ENCODE measurements around the gene VGLL1. TPM values are rescaled to one million over a fixed set of nuclear protein-coding genes. Genes with fewer than 3 reads are reported as not detected.

The VGLL1 gene
- total RNA-seq, 2 donors from 2014 or later: 3.7 to 5.0 TPM

DNA sequence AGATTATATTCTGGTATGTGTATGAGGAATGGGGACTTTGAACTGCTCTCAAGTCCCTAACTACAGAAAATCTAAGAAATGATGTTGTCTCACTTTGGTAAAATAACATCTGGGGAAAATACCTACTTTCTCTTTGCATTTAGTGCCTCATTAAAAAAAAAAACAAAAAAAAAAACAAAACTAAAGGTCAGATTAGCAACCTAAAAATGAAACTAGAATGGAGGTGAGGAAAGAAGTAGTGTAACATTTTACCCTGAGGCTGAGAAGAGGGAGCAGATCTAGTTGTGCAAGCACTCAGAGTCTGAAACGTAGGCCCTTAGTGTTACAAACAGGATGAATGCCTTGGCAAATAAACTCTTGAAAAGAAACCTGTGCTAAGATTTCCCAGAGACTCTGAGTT is 56.0 kb downstream of the VGLL1 start:
- Histone ChIP-seq H3K36me3 (no peaks in the 10 kb centered on the region), H3K9me3 (no peaks in the 10 kb centered on the region), H3K4me3 (no peak overlapping the region), H3K27me3 (replicated peaks; ENCODE audit: insufficient read depth) (no peaks in the 10 kb centered on the region), H3K27ac (no peak overlapping the region), H3K4me1 (replicated peaks) (no peaks in the 10 kb centered on the region)
- WGBS: 47% methylated on average over 1 of the region's 1 CpG
- TF ChIP-seq POLR2AphosphoS5 (IDR thresholded peaks at IDR 0.05) (no peak), CTCF (IDR thresholded peaks at IDR 0.05) (no peak), POLR2A (IDR thresholded peaks at IDR 0.05) (no peak)
- DNase-seq (ENCODE audit: low spot score): no peak
- intact Hi-C loops (cut with DNase I): no loop called here

- 100% methylated on average over 3 of the region's 3 CpGs for WGBS
- intact Hi-C loops (cut with DNase I): no loop called here
- Histone ChIP-seq H3K27me3 (replicated peaks; ENCODE audit: insufficient read depth) (no peaks in the 10 kb centered on the region), H3K36me3 (no peaks in the 10 kb centered on the region), H3K4me1 (replicated peaks) (no peaks in the 10 kb centered on the region), H3K9me3 (no peaks in the 10 kb centered on the region), H3K4me3 (no peak overlapping the region), H3K27ac (no peak overlapping the region)
- no peak for DNase-seq (ENCODE audit: low spot score)
- no peak for TF ChIP-seq POLR2AphosphoS5 (IDR thresholded peaks at IDR 0.05)
- no peak for TF ChIP-seq POLR2A (IDR thresholded peaks at IDR 0.05)
- TF ChIP-seq CTCF (IDR thresholded peaks at IDR 0.05): no peak
Measured at GRCh38 chrX:136589966-136590365, 58.0 kb downstream of the VGLL1 start.

DNA sequence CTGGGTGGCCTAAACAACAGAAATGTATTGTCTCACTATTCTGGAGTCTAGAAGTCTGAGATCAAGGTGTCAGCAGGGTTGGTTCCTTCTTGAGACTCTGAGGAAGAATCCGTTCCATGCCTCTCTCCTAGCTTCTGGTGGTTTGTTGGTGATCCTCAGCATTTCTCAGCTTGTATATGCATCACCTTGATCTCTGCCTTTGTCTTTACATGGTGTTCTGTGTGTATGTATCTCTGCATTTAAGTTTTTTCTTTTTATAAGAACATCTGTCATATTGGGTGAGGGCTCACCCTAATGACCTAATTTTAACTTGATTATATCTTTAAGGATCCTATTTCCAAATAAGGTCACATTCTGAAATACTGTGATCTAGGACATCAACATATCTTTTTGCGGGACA is 65.3 kb downstream of the VGLL1 start:
- H3K4me3 ChIP-seq: no peak overlapping the region
- H3K36me3 ChIP-seq: no peaks in the 10 kb centered on the region
- H3K4me1 ChIP-seq (replicated peaks): no peaks in the 10 kb centered on the region
- no peaks in the 10 kb centered on the region for H3K27me3 ChIP-seq (replicated peaks; ENCODE audit: insufficient read depth)
- WGBS: 94% methylated on average over 2 of the region's 2 CpGs
- H3K9me3 ChIP-seq: no peaks in the 10 kb centered on the region
- TF ChIP-seq CTCF (IDR thresholded peaks at IDR 0.05) (no peak), POLR2AphosphoS5 (IDR thresholded peaks at IDR 0.05) (no peak)
- H3K27ac ChIP-seq: no peak overlapping the region
- intact Hi-C loops (cut with DNase I): no loop called here
- no peak for DNase-seq (ENCODE audit: low spot score)

GRCh38 chrX:136597954-136598353 is 65.9 kb downstream of the VGLL1 start:
- no peaks in the 10 kb centered on the region for H3K4me1 ChIP-seq (replicated peaks)
- no peaks in the 10 kb centered on the region for H3K9me3 ChIP-seq
- TF ChIP-seq POLR2A (IDR thresholded peaks at IDR 0.05): no peak
- no peak overlapping the region for H3K4me3 ChIP-seq
- no peak overlapping the region for H3K27ac ChIP-seq
- no peaks in the 10 kb centered on the region for H3K36me3 ChIP-seq
- intact Hi-C loops (cut with DNase I): no loop called here
- H3K27me3 ChIP-seq (replicated peaks; ENCODE audit: insufficient read depth): no peaks in the 10 kb centered on the region
- DNase-seq (ENCODE audit: low spot score): no peak

DNA sequence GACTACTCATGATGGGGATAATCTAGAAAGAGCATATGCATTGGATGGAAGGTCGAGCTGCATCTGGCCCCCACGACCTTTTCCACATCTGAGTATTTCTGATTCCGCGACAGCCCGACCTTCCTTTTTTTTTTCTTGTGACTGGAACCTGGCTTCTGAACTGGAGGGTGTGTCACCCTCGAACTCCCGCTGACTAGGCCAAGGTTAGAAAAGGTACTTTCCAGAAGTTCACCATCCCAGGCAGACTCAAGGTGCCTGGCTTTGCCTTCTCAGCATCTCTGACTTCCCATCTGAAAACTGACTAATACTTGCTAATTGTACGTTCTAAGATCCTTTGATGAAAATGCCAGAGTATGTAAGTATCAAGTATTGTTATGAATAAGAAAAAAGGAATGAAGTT is 66.6 kb downstream of the VGLL1 start:
- Histone ChIP-seq H3K27ac (no peak overlapping the region), H3K4me3 (no peak overlapping the region), H3K36me3 (no peaks in the 10 kb centered on the region), H3K9me3 (no peaks in the 10 kb centered on the region), H3K4me1 (replicated peaks) (no peaks in the 10 kb centered on the region), H3K27me3 (replicated peaks; ENCODE audit: insufficient read depth) (no peaks in the 10 kb centered on the region)
- TF ChIP-seq POLR2A (IDR thresholded peaks at IDR 0.05) (no peak), POLR2AphosphoS5 (IDR thresholded peaks at IDR 0.05) (no peak), CTCF (IDR thresholded peaks at IDR 0.05) (no peak)
- intact Hi-C loops (cut with DNase I): no loop called here
- DNase-seq (ENCODE audit: low spot score): no peak
- WGBS: 78% methylated on average over 8 of the region's 8 CpGs

Data from prostate gland (tissue), 2 donors.